Neural progenitor cell (in vitro differentiated cells): ENCODE data around the gene CEP131. TPM values are rescaled to one million over a fixed set of nuclear protein-coding genes. Genes with fewer than 3 reads are reported as not detected.

ENCODE experiments used
- DNase-seq: peaks from one replicate; pipeline ENCODE4 v3.0.0-alpha.2; 2016; ENCODE audit warnings: low spot score
- H2AFZ ChIP-seq: fragments of 200-600 bp; sonication (generic); replicated peaks from 2 replicates; pipeline ENCODE4 v1.6.1; 2016; ENCODE audit warnings: antibody characterized with exemption
- H3F3A ChIP-seq: fragments of 200-600 bp; sonication (generic); 2 replicates; pipeline ENCODE4 v1.6.1; 2016; ENCODE audit warnings: antibody characterized with exemption, low read depth
- H3K27ac ChIP-seq: fragments of 200-600 bp; sonication (generic); 2 replicates; pipeline ENCODE4 v1.5.1; 2016; ENCODE audit warnings: mild to moderate bottlenecking
- H3K27me3 ChIP-seq: fragments of 200-600 bp; sonication (generic); 2 replicates; pipeline ENCODE4 v1.6.1; 2016; ENCODE audit warnings: mild to moderate bottlenecking, moderate library complexity
- H3K36me3 ChIP-seq: fragments of 200-600 bp; sonication (generic); 2 replicates; pipeline ENCODE4 v1.5.1; 2016
- H3K4me1 ChIP-seq: fragments of 200-600 bp; sonication (generic); 2 replicates; pipeline ENCODE4 v1.6.1; 2016; ENCODE audit warnings: mixed run types
- H3K4me2 ChIP-seq: fragments of 200-600 bp; sonication (generic); 2 replicates; pipeline ENCODE4 v1.6.1; 2016
- H3K4me3 ChIP-seq: fragments of 200-600 bp; sonication (generic); 2 replicates; pipeline ENCODE4 v1.5.1; 2016
- H3K79me2 ChIP-seq: fragments of 200-600 bp; sonication (generic); 2 replicates; pipeline ENCODE4 v1.6.1; 2016; ENCODE audit warnings: low read depth
- H3K9ac ChIP-seq: fragments of 200-600 bp; sonication (generic); 2 replicates; pipeline ENCODE4 v1.6.1; 2016
- H3K9me3 ChIP-seq: fragments of 200-600 bp; sonication (generic); 2 replicates; pipeline ENCODE4 v1.5.1; 2016; ENCODE audit warnings: low read depth
- H4K20me1 ChIP-seq: fragments of 200-600 bp; sonication (generic); 2 replicates; pipeline ENCODE4 v1.6.1; 2016; ENCODE audit warnings: low read depth
- H3K27ac Mint-ChIP-seq: 3 replicates; pipeline ENCODE4 v1.8.0; 2021; ENCODE audit warnings: mixed read lengths
- H3K27me3 Mint-ChIP-seq: 2 replicates; pipeline ENCODE4 v1.8.0; 2022; ENCODE audit warnings: low read depth, mild to moderate bottlenecking, inconsistent platforms, moderate library complexity, mixed read lengths; ENCODE audit not compliant: insufficient read depth
- H3K36me3 Mint-ChIP-seq: 3 replicates; pipeline ENCODE4 v1.8.0; 2021; ENCODE audit warnings: mixed read lengths
- H3K4me1 Mint-ChIP-seq: 3 replicates; pipeline ENCODE4 v1.8.0; 2021; ENCODE audit warnings: mixed read lengths
- H3K4me3 Mint-ChIP-seq: 3 replicates; pipeline ENCODE4 v1.8.0; 2021; ENCODE audit warnings: mild to moderate bottlenecking, moderate library complexity, mixed read lengths
- H3K9me3 Mint-ChIP-seq: 3 replicates; pipeline ENCODE4 v1.8.0; 2020; ENCODE audit warnings: mixed read lengths
- EZH2 ChIP-seq: fragments of 200-600 bp; sonication (generic); IDR thresholded peaks from 2 replicates; pipeline ENCODE4 v1.6.1; 2017; ENCODE audit warnings: antibody characterized with exemption, mild to moderate bottlenecking, moderate library complexity
- EZH2phosphoT487 ChIP-seq: fragments of 200-600 bp; sonication (generic); IDR thresholded peaks from 2 replicates; pipeline ENCODE4 v1.6.1; 2017; ENCODE audit warnings: antibody characterized with exemption
- total RNA-seq: library from RNA; depleted of rRNA; stranded (reverse); fragments of >200 nt; gene quantifications from 2 replicates; pipeline ENCODE4 v1.2.3, GENCODE V29; 2015; ENCODE audit warnings: low replicate concordance
- TF ChIP-seq, protein P1 (sequence below): fragments of 200-600 bp; sonication (generic); IDR thresholded peaks from 2 replicates; pipeline ENCODE4 v1.5.1; 2017; ENCODE audit warnings: antibody characterized with exemption, mild to moderate bottlenecking

Gene CEP131
- total RNA-seq, 1 donor from 2014 or later, result 7.7 TPM

DNA sequence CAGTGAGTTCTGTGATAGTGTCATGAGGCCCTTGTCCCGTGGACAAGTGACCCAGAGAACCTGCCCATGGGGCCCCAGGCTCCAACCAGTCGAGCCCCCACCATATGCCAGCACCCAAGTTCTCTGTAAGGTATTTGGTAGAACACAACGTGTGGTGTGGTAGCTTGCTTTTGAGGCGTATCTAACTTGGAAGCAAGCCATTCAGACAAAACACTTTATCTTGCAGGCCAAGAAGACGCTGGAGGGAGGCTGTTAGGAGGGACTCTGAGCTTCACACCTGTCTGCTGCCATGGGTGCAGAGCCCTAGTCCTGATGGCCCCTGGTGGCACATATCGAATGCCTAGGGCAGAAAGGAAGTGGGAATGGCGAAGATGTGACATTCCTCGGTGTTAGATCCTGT is 18.0 kb upstream of the CEP131 start:
- Histone ChIP-seq H3K4me3 (no peak overlapping the region), H3K9ac (no peak overlapping the region), H3K36me3 (no peaks in the 10 kb centered on the region), H3K4me1 (peaks cover 5% of the 10 kb centered on the region), H3K27ac (no peak overlapping the region), H2AFZ (no peak overlapping the region), H3K4me2 (peak overlapping the region; percentile 95), H3F3A (peaks cover 22% of the 10 kb centered on the region), H4K20me1 (peaks cover 20% of the 10 kb centered on the region), H3K27me3 (no peaks in the 10 kb centered on the region), H3K79me2 (peaks cover 27% of the 10 kb centered on the region), H3K9me3 (no peaks in the 10 kb centered on the region)
- Mint-ChIP-seq H3K9me3 (no peaks in the 10 kb centered on the region), H3K27ac (no peak overlapping the region), H3K4me3 (peak overlapping the region; percentile 95), H3K27me3 (peaks cover 11% of the 10 kb centered on the region), H3K36me3 (peaks cover 1% of the 10 kb centered on the region), H3K4me1 (peaks cover 28% of the 10 kb centered on the region)
- no peak for DNase-seq
- TF ChIP-seq, protein P1, sequence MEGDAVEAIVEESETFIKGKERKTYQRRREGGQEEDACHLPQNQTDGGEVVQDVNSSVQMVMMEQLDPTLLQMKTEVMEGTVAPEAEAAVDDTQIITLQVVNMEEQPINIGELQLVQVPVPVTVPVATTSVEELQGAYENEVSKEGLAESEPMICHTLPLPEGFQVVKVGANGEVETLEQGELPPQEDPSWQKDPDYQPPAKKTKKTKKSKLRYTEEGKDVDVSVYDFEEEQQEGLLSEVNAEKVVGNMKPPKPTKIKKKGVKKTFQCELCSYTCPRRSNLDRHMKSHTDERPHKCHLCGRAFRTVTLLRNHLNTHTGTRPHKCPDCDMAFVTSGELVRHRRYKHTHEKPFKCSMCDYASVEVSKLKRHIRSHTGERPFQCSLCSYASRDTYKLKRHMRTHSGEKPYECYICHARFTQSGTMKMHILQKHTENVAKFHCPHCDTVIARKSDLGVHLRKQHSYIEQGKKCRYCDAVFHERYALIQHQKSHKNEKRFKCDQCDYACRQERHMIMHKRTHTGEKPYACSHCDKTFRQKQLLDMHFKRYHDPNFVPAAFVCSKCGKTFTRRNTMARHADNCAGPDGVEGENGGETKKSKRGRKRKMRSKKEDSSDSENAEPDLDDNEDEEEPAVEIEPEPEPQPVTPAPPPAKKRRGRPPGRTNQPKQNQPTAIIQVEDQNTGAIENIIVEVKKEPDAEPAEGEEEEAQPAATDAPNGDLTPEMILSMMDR, result no peak
- TF ChIP-seq EZH2 (no peak), EZH2phosphoT487 (no peak)

DNA sequence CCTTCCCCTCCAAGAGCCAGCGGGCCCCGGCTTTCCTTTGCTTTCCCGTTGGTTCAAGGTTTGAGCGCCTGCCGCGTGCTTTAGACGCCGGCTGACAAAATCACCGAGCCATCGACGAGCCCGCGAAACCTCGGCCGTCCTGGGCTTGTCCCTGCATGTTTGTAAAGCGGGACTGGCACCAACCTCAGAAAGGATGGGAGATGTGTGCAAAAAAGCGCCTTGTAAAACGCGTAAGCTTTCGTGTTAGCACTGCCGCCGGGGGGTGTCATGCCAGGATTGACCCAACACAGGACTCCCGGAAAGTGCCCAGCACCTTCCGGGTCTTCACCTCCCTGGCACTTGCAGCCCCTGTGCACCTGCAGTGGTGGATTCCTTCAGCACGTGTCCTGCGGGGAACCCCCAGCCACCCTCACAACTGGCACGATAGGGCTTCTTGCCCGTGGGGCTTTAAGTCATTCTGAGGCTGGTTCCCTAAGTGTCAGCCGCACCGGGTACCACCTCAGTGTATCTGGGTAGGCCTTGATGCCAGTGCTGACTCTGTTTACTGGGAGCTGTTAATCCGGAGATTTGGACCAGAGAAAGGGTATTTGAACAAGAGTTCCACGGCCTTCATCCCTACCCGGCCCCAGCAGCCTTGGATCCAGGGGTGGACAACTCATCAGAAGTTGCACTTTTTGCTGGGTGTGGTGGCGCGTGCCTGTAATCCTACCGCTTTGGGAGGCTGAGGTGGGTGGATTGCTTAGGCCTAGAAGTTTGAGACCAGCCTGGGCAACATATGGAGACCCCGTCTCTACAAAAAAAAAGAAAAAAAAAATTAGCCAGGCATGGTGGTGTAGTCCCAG is 17.2 kb upstream of the CEP131 start:
- H3K27ac Mint-ChIP-seq, result no peak overlapping the region
- H3K4me3 Mint-ChIP-seq, result peak overlapping the region; percentile 95
- peaks cover 22% of the 10 kb centered on the region for H3F3A ChIP-seq
- peaks cover 27% of the 10 kb centered on the region for H3K79me2 ChIP-seq
- peaks cover 25% of the 10 kb centered on the region for H3K4me1 Mint-ChIP-seq
- no peaks in the 10 kb centered on the region for H3K9me3 ChIP-seq
- TF ChIP-seq, protein P1, result no peak
- TF ChIP-seq EZH2phosphoT487, result no peak
- TF ChIP-seq EZH2, result no peak
- DNase-seq, result peak; percentile 57
- H3K9ac ChIP-seq, result peak overlapping the region; percentile 86
- H3K36me3 Mint-ChIP-seq, result peaks cover 1% of the 10 kb centered on the region
- H3K27ac ChIP-seq, result no peak overlapping the region
- peaks cover 20% of the 10 kb centered on the region for H4K20me1 ChIP-seq
- H3K4me2 ChIP-seq, result peak overlapping the region; percentile 95
- H3K36me3 ChIP-seq, result no peaks in the 10 kb centered on the region
- H3K4me3 ChIP-seq, result peak overlapping the region; percentile 81
- no peaks in the 10 kb centered on the region for H3K9me3 Mint-ChIP-seq
- peaks cover 11% of the 10 kb centered on the region for H3K27me3 Mint-ChIP-seq
- H3K27me3 ChIP-seq, result no peaks in the 10 kb centered on the region
- no peak overlapping the region for H2AFZ ChIP-seq
- peaks cover 5% of the 10 kb centered on the region for H3K4me1 ChIP-seq

DNA sequence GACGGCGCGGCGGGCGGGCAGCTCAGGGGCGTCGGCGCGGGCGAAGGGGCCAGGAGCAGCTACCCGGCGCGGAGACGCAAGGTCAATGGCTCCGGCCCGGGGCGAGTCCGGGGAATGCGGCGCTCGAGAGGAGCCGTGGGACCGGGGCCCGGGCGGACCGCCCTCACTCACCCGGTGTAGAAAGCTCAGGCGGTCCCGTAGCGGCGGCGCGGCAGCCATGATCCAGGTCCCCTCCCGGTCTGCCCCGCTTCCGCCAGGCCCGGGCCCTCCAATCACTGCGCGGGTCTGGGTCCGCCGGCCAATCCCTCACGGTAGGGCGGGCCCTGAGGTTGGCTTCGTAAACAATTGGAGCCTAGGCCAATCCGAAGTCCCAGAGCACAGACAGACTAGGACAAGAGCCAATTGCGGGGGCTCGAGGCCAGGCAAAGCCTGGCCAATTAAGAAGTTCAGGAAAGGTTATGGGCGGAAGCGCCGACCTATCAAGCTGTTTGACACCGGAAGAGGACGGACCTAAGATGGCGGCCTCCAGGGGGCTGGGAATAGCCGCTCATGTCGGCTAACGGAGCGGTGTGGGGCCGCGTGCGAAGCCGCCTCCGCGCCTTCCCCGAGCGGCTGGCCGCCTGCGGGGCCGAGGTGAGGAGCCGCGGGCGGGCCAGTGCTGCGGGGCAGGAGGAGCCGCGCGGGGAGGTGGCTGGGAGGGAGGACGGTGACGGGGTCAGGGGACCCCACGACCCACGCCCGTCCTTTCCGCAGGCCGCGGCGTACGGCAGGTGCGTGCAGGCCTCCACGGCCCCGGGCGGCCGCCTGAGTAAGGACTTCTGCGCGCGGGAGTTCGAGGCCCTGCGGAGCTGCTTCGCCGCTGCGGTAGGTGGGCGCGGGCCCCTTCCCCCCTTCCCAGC is 16.3 kb upstream of the CEP131 start, which contains the start of the genes NDUFAF8 and TEPSIN:
TSS of gene NDUFAF8 (plus strand) at position 504 of the 899 bp plus-strand sequence. CDS start at position 550, 46 bp downstream.
TSS of gene TEPSIN (minus strand) at position 241 of the 899 bp plus-strand sequence. CDS start at position 219, 22 bp downstream.
- Histone ChIP-seq H4K20me1 (peaks cover 20% of the 10 kb centered on the region), H3F3A (peaks cover 22% of the 10 kb centered on the region), H3K36me3 (no peaks in the 10 kb centered on the region), H3K4me2 (peak within 1 kb of the TSS; percentile 95), H3K4me3 (peak within 1 kb of the TSS; percentile 81), H3K27me3 (no peaks in the 10 kb centered on the region), H3K9ac (peak within 1 kb of the TSS; percentile 86), H3K79me2 (peaks cover 27% of the 10 kb centered on the region), H3K4me1 (peaks cover 5% of the 10 kb centered on the region), H3K27ac (no peak within 1 kb of the TSS), H3K9me3 (no peaks in the 10 kb centered on the region), H2AFZ (peak within 1 kb of the TSS; percentile 3)
- H3K27me3 Mint-ChIP-seq, result peaks cover 9% of the 10 kb centered on the region
- DNase-seq, result peak; percentile 99
- H3K4me3 Mint-ChIP-seq, result peak within 1 kb of the TSS; percentile 98
- no peaks in the 10 kb centered on the region for H3K9me3 Mint-ChIP-seq
- H3K36me3 Mint-ChIP-seq, result peaks cover 1% of the 10 kb centered on the region
- H3K27ac Mint-ChIP-seq, result no peak within 1 kb of the TSS
- peaks cover 24% of the 10 kb centered on the region for H3K4me1 Mint-ChIP-seq
- TF ChIP-seq EZH2phosphoT487 (no peak), EZH2 (no peak)
- TF ChIP-seq, protein P1, result no peak
